DLD1 (cell line): ENCODE measurements around the gene REN.

Experiments used
- in situ Hi-C: cut with HindIII; loops from 2 replicates; pipeline ENCODE4 v1.10.0; 2017; ENCODE audit warnings: low sequenced_read_pairs

Gene REN

DNA sequence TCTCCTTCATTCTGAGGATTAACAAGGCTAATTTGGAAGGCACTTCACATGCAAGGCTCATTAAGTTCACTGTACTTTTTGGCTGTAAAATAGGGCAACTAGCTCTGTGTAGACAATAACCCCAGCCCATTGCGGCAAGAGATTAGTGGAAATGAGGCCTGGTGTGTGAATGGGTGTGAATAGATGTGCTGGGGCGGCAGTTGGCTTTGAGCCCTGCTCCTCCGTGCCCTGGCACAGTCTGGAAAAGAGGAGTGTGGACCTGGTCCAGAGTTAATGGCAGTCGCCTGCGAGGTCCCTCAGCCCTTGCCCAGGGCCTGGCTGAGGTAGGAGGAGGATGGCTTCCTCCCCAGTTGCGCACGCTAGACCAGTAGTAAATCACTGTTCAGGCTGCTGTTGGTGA lies 25.3 kb upstream of the REN start:
- in situ Hi-C loops, result no loop called here

DNA sequence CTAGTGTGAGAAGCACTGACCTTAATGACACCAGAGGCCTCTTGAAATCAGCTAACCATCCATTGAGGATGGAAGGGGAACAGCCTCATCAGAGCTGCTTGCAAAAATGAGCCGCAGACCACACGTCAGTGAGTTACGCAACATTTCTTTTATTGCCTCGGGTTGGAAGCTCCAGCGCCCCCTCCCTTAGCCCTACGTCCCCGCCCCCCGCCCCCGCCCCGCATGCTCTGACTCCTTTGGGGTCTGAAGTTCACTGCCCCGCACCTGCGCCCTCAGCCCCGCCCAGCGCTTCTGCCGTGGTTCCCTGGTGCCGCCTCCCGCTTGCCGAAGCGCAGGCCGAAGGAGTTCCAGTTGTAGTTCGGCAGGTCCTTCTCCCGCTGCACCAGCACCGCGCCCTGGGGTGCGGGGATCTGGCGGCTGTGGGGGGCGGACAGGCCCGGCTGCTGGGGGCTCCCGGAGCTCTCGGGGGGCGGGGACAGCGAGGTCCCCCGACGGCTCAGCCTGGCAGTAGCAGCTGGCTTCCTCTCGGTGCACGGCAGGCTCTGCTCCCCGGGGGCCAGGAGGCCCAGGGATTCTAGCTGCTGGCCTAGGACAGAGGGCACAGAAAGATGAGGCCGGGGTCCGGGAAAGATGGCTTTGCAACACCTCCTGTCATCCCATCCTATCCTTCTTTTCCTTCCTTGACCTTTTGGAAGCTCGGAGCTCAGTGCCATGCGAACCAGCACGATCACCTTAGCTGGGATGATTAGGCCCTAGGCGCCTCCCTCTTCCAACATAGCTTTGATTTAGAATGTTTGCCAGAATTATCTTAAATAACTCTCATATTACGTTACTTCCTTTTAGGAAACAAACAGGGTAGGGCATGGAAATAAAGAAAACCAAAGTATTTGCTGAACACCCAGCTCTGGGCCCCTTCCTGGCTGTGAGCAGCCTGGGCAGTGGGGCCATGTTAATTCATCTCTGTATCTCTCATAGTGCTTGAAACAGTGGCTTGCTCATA lies 24.4 kb upstream of the REN start:
- in situ Hi-C loops, result no loop called here

DNA sequence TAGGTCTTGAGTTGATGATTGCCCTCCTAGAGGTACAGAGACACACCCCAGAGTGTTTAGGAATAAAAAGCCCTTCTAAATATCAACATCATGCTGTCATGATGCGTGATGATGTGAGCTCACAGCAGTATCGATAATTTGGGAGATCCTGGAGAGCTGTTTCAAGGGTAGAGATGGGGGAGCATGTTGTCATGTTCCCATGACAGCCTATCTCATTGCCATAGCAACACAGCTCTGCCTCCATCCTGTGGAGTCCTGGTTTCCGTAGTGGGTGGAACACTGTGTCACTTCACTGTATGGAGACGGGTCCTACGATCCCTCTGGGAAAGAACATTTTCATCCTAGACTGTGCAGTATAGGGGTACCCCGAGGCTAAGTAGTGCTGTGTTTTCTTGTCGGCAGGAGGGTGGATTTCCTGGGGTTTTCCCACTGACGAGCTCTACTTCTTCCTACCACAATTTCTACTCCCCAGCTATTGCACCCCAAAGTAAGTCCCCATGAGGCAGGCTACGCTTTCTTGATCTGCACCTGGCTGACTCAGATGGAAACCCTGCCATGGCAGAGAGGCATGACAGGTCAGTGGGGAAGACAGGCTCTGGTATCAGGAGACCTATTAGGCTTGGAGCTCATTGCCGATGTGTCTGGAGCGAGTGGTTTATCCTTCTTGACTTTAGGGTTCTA lies 23.0 kb upstream of the REN start:
- in situ Hi-C loops, result no loop called here

DNA sequence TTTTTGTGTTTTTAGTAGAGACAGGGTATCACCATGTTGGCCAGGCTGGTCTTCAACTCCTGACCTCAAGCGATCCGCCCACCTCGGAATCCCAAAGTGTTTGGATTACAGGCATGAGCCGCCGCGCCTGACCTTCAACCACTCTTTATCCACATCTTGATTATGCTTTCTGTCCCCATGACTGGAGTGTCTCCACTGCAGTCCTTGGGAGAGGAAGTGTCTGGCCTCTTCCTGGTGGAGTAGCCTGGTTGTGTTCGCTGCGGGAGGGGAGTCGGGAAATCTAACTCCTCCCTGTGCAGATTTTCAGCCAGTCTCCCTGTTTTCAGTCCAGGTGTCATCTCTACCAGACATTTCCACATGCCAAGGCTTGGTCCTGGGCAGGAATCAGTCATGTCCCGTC lies 20.5 kb upstream of the REN start:
- in situ Hi-C loops, result no loop called here

DNA sequence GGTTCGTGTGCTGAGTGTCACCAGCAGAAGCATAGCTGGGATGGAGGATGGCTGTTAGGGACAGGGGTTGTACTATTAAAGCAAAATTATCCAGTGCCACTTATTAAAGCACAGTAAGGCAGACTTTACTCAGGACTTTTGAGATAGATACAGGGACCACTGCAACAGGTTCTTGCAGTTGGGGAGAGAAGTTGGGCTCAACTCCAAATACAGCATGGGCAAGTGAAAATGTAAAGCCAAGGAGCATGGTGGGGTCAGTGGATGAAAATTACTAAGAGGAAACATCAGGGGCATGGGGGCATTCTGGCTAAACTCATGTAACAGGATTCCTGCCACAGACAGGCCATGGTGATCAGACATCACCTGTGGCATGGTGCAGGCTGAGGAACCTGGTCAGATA lies 15.0 kb upstream of the REN start:
- in situ Hi-C loops, result no loop called here

DNA sequence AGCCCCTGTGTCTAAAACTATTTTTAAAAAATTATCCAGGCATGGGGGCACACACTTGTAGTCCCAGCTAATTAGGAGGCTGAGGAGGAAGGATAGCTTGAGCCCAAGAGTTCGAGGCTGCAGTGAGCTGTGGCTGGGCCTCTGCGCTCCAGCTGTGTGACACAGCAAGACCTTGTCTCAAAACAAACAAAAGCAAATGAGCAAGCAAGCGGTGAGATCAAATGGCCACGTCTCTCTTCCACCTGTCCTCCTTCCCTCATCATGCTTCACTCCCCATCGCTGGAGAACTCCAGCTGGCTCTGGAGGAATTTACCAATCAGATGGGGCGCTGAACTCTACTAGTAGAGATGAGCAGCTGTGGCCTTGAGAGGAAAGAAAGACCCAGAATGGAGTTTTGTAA lies 14.0 kb upstream of the REN start:
- in situ Hi-C loops, result no loop called here

DNA sequence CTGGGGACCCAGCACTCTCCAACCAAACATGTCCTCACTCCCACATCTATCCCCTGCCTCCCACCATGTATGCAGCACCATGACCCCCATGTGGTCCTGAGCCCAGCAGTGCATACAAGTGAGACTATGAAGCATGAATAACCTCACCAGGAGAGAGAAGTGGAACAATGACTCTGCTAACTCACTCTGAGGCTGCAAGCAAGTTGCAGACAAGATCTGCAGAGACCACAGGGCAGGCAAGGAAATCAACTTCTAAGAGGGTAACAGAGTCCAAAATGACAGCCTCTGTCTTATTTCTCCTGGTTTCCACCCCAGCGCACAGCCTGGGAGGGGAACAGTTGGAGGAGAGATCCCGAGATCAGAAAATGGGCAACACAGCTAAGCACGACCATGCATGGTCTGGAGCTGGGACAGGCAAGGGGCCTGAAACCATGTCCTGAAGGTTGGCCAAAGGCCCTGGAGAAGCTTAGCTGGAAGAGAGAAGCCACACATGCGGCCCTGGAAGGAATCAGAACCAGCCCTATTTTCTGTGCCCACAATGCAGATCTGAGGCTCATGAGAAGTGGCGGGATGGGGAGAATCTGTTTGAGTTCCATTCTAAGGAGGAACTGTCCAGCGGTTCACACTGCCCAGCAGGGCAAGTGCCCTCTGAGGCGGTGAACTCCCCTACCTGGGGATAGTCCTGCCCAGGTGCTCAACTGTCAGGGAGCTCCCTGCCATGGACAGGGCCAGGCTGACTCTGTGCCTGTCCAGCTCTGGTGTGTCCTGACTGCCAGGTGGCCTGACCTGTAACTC lies 12.5 kb upstream of the REN start:
- in situ Hi-C loops, result no loop called here

DNA sequence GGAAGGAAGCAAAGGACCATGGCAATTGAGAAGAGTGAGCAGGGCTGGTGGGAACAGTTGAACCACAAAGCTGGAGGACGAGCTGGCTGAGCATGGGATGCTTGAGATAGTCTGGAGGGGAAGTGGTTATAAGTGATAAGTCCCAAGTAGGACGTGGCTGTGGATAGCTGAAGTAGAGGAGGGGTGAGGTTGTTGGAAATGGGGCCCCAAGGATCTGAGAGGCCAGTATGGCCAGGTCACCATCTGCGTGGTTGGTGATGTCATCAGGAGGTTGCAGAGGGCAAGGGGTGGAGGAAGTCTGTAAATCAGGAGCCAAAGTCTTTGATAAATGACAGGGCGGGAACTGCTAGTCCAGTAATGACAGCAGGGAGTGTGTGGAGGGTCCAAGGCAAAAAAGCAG lies 11.0 kb upstream of the REN start:
- in situ Hi-C loops, result no loop called here

DNA sequence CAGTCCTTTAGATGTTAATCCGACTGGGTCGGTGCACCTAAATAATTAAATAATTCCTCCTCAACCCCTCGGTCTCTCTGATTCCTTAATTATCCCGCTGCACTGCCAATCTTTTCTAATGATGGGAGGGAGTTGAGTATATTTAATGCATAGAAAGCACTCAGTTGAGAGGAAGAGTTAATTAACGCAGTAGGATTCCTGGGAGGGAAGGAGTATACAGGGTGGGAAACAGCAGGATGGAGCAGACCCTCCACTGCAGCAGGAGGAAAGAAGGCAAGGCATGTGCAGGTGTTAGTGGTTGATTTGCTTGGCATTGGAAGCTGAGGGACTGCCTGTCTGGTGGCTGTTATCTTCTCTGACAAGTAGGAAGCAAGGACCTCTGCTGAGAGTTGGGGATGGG lies 9.9 kb upstream of the REN start:
- in situ Hi-C loops, result no loop called here

DNA sequence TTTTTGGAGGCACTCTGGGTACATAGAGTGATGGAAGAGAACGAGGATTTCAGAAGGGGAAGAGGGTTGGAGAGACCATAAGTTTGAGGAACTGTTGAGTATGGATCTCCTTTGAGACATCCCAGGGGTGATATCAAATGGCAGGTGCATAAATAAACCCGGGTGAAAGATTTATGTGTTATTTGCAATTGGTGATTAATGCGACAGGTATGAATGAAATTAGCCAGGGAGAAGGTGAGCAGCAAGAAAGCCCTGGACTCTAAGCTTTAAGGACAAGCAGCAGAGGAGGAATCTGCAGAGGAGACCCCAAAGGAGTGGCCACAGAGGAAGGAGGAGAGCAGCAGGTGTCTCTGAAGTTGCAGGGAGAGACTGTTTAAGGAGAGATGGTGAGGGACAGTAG lies 8.8 kb upstream of the REN start:
- in situ Hi-C loops, result loop anchor here (25.0 kb wide), 1 partner anchor 362 kb away; no protein-coding TSS in a partner anchor

DNA sequence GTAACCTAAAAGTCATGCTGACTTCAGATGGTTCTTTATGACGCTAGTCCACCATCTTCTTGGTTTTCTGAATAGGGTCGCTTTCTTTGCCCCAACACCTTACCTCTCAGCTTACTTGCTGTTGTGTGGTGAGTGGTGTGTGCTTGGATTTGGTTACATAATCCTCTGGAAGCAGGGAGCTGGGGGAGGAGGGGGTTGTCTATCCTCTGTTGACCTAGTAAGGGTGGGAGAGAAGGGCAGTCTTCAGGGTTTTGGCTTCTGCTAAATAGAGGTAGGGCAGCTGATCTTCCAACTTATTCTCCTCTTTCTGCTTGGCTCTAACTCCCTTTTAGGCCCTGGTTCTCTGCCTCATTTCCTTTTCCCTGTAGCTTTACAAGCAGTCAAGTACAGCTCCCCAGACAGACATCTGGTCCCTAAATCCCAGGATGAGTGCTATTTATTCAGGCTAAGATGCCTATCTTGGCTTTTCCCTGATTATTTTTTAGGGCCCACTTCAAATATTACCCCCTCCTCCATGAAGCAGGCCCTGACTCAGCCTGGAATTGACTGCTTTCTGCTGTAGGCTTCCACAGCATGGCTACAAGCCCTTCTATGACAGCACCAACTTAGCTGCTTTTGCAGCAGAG lies 6.4 kb upstream of the REN start:
- in situ Hi-C loops, result loop anchor here (25.0 kb wide), 1 partner anchor 365 kb away; no protein-coding TSS in a partner anchor

DNA sequence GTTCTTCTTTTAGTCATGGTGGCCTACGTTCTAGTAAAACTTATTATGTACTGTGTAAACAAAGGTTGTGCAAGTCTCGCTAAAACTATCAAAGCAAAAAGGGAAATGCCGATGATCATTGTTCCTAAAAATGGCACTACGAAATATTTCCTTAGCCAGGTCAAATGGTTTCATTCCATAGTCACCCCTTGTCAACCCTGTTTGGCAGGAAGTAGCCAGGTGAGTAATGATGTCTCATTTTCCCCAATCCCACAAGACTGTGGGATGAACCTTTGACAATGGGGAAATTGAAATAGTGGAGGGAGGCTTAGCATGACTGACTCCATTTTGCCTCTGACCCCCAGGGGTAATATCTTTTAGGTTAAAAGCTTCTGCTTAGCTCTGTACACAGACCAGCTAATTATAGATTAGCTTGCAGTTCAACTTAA lies 5.6 kb upstream of the REN start:
- in situ Hi-C loops, result loop anchor here (25.0 kb wide), 1 partner anchor 366 kb away; no protein-coding TSS in a partner anchor

DNA sequence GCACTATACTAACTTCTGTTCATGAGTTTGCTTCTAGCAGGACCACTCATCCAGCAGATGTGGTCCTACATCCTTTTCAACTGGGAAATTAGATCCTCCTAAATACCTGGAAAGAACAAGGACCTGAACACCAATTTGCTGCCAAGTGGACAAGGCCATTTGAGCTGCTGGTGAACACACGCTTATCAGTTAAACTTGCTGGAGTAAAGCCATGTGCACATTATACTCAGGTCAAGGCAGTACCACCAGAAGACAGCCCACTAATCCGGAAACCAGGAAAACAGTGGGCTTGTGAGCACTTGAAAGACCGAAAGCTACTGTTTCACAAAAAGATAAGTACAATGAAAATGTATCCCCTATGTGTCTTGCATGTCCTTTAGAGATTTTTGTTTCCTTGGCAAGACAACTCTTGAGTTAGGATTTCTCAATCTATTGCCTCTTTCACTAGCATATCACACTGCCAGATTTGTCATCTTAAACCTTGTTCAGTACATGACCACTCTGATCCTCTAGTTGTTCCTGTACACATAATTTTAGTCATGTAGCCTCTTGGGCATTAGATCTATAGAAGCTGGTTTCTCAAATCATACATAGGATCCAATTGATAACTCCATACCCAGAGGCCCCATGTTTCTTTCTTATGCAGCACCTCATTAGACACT lies 4.5 kb upstream of the REN start:
- in situ Hi-C loops, result loop anchor here (25.0 kb wide), 1 partner anchor 367 kb away; no protein-coding TSS in a partner anchor

DNA sequence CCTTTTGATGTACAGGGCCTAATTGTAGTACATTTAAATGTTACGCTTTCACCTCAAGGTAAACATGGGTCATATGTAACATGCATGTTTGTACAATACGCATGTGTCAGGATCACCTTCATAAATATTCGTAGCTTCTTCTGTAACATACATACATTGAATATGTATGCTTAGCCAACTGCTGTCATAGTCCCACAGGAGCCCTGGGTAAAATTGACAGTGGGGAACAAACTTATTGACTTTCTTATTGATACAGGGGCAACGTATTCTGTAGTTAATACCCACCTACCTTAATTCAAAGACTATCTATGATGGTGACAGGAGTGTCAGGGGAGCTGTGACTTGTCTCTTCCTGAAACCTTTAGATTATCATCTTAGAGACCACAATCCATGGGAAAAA lies 3.7 kb upstream of the REN start:
- in situ Hi-C loops, result loop anchor here (25.0 kb wide), 1 partner anchor 367 kb away; no protein-coding TSS in a partner anchor

DNA sequence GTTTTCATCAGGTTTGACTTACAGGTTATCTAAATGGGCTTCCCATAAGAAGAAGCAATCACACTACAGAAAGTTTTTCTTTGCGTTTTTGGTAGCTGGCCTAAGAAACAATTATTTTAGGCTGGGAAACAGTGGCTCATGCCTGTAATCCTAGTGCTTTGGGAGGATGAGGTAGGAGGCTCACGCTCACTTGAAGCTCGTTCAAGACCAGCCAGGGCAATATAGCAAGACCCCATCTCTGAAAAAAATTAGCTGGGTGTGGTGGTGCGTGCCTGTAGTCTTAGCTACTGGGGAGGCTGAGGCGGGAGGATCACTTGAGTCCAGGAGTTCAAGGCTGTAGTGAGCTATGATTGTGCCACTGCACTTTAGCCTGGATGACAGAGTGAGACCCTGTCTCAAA lies 1.6 kb upstream of the REN start:
- in situ Hi-C loops, result loop anchor here (25.0 kb wide), 1 partner anchor 370 kb away; no protein-coding TSS in a partner anchor

DNA sequence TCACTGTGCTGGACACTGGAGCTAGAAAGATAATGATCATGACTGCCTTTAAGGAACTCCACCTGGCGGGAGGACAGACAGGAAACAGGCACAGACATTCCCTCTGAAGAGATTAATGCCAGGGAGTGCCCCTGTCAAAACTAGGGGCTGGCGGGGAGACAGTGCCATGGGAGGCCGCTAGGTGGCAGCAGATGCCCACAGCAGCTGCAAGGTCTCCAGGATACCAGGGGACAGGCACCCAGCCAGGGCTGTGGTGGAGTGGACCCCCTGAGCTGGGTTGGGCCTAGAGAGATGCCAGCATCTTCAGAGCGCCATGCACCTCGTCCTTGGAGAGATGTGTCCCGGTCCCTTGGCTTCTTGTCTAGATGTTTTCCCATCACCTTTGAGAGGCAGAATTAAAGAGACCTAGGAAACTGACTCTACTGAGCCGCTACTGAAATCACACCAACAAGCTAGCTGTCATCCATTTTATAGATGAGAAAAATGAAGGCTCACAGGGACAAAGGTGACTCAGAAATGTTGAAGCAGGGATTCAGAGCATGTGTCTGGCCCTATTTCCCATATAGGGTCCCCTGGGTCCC lies 3.6 kb downstream of the REN start:
- in situ Hi-C loops, result loop anchor here (25.0 kb wide), 1 partner anchor 375 kb away; no protein-coding TSS in a partner anchor

DNA sequence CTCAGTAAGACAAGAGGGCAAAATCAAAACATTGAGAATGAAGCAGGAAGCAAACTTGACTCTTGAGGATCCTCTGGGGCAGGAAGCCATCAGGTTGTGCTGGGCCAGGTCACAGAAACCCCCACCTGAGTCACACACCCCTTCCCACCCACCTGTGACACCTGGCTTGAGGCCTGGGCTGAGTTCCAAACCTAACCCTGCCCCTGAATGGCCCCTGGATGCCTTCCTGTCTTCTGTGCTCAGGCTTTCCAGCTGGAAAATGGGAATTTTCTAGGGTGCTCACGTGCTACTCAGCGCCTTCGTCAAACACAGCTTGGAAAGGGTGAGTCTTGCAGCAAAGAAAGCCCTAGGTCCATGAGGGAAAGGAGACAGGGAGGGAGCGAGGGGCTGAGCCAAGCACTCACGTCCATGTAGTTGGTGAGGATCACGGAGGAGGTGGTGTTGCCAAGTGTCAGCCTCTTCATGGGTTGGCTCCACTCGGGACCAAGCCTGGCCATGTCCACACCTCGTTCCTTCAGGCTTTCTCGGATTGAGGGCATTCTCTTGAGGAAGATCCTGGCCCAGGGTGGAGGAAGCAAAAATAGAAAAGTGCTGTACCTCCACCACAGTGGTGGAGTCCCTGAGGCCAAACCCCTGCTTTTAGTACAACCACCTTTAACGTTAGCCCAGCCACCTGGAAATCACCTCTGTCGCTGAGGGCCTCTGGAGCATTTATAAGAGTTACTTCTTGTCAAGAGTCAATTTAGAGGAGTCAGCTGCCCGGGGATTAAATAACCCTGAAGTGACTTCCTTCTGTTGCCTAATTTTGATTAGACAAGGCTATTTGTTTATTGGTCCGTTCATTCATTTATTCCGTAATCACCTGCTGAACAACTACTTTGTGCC lies 4.3 kb downstream of the REN start:
- in situ Hi-C loops, result loop anchor here (25.0 kb wide), 1 partner anchor 375 kb away; no protein-coding TSS in a partner anchor

DNA sequence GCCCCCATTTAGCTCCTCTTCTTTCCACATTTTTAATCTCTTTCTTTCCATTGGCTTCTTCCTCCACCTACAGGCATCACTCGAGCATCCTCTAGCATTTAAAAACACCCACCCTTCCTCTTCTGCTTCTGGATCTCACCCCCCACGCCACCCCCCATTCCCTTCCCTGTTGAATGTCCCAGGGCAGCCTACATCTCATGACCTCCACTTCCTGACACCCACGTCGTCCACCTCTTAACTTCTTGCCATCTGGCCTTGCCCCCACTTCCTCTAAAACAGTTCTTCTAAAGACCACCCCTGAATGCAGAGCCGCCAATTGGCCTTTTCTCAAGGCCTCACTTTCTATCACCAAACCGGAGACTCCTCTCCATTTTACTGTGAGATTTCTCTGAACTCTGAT lies 8.2 kb downstream of the REN start:
- in situ Hi-C loops, result loop anchor here (25.0 kb wide), 1 partner anchor 379 kb away; no protein-coding TSS in a partner anchor
